Left lung (tissue), 10 donors: Measurements from ENCODE around the gene GHDC. TPM values are rescaled to one million over a fixed set of nuclear protein-coding genes. Genes with fewer than 3 reads are reported as not detected.

Experiments used
- ATAC-seq: fragments of 200-7000 bp; cut with Tn5 transposase; one replicate; pipeline ENCODE4 v1.9.1; 2020; ENCODE audit warnings: moderate library complexity
- DNase-seq, 4 donors: peaks; one replicate each; pipeline ENCODE4 v3.0.0-alpha.2; 2013 to 2020
- H3K27ac ChIP-seq, 2 donors: fragments of 200-600 bp; sonication (generic) in 1 of 2; one replicate each; pipeline versions ENCODE4 v1.5.0 to v1.8.0; 2020 to 2021
- H3K27me3 ChIP-seq, 2 donors: fragments of 200-600 bp; sonication (generic) in 1 of 2; one replicate each; pipeline versions ENCODE4 v1.5.0 to v1.8.0; 2020 to 2021
- H3K36me3 ChIP-seq, 2 donors: fragments of 200-600 bp; sonication (generic) in 1 of 2; one replicate each; pipeline versions ENCODE4 v1.5.0 to v1.8.0; 2020 to 2021
- H3K4me1 ChIP-seq, 2 donors: fragments of 200-600 bp; one replicate each; pipeline ENCODE4 v1.8.0; 2021
- H3K4me3 ChIP-seq, 2 donors: fragments of 200-600 bp; sonication (generic) in 1 of 2; one replicate each; pipeline versions ENCODE4 v1.5.0 to v1.8.0; 2020 to 2021; ENCODE audit warnings: mild to moderate bottlenecking in 1 of 2
- H3K9me3 ChIP-seq, 2 donors: fragments of 200-600 bp; sonication (generic) in 1 of 2; one replicate each; pipeline versions ENCODE4 v1.5.0 to v1.8.0; 2020 to 2021
- intact Hi-C, 2 donors: fragments of 100-400 bp; cut with DNase I; formaldehyde crosslinking; loops; one replicate each; pipeline versions ENCODE4 v1.11.2 to v1.14.2; 2022
- polyA plus RNA-seq, 6 donors: library from polyadenylated mRNA; unstranded; fragments of 120-200 nt; gene quantifications; one replicate each; pipeline ENCODE4 v1.2.1, GENCODE V29; 2013; ENCODE audit not compliant: insufficient read length in 6 of 6
- total RNA-seq, 2 donors: library from RNA; stranded (reverse); fragmentation: NEBNext Ultra II Directional; extraction: Animal tissue kit (Norgen Biotek cat#: 25700); gene quantifications; one replicate each; pipeline ENCODE4 v1.2.1, GENCODE V29; 2021
- TF ChIP-seq, protein P1 (sequence below), 2 donors: fragments of 200-600 bp; sonication (generic) in 1 of 2; IDR thresholded peaks; one replicate each; pipeline versions ENCODE4 v1.5.0 to v1.8.0; 2021; ENCODE audit warnings: antibody characterized with exemption in 2 of 2
- donor health status: DM: no; HTN: yes; CAD: no.
- donor health status: DM: no; HTN: no; CAD: no.

GHDC gene
- total and polyA plus RNA-seq, 8 donors = 16.0 to 25.8 (median 18.8) TPM

- H3K27me3 ChIP-seq = no peaks in the 10 kb centered on the region
- ATAC-seq (no peak), DNase-seq (no peak)
- no peaks in the 10 kb centered on the region for H3K9me3 ChIP-seq
- intact Hi-C loops = no loop called here
- H3K4me3 ChIP-seq = no peak overlapping the region
- H3K4me1 ChIP-seq = peaks cover 9 to 30% of the 10 kb centered on the region in 2 donors
- TF ChIP-seq, protein P1, sequence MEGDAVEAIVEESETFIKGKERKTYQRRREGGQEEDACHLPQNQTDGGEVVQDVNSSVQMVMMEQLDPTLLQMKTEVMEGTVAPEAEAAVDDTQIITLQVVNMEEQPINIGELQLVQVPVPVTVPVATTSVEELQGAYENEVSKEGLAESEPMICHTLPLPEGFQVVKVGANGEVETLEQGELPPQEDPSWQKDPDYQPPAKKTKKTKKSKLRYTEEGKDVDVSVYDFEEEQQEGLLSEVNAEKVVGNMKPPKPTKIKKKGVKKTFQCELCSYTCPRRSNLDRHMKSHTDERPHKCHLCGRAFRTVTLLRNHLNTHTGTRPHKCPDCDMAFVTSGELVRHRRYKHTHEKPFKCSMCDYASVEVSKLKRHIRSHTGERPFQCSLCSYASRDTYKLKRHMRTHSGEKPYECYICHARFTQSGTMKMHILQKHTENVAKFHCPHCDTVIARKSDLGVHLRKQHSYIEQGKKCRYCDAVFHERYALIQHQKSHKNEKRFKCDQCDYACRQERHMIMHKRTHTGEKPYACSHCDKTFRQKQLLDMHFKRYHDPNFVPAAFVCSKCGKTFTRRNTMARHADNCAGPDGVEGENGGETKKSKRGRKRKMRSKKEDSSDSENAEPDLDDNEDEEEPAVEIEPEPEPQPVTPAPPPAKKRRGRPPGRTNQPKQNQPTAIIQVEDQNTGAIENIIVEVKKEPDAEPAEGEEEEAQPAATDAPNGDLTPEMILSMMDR (IDR thresholded peaks at IDR 0.05) = no peak
- no peak overlapping the region for H3K27ac ChIP-seq
- H3K36me3 ChIP-seq = peaks cover 0 to 33% of the 10 kb centered on the region in 2 donors
Observed at GRCh38 chr17:42197564-42198156, 3.4 kb upstream of the GHDC start.

DNA sequence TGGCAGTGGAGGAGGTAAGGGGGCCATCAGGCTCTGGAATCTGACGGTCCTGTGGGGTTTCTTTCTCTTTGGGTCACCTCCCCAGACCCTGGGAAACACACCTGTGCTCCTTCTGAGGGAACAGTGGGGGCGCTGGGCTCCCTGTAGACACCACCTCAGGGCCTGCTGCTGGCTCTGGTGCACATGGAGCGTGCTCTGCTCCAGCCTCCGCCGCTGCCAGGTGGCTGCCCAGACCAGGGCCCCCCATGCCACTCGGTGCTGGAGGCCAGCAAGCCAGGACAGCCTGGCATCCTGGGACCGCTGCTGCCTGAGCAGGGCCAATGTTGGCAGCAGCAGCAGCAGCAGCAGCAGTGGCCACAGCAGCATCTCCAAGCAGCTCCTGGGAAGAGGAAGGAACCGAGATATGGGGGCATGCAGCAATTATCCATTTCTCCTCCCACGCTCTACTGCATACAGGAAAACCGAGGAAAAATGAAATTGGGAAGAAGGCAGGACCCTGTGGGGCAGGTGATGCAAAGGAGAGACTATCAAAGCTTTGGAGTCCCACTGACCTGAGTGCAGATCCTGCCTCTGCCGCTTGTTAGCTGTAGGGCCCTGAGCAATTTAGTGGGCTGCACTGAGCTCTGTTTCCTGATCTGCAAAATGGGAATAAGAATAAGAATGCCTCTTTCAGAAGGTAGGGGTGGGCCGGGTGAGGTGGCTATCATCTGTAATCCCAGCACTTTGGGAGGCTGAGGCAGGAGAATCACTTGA lies 902 bp downstream of the GHDC start:
- peak in 1 of 4 donors; percentile 70 for DNase-seq
- H3K9me3 ChIP-seq = no peaks in the 10 kb centered on the region
- peak overlapping the region; percentile 54 to 60 for H3K4me3 ChIP-seq
- H3K27me3 ChIP-seq = no peaks in the 10 kb centered on the region
- H3K36me3 ChIP-seq = peaks cover 0 to 7% of the 10 kb centered on the region in 2 donors
- peaks cover 9 to 35% of the 10 kb centered on the region in 2 donors for H3K4me1 ChIP-seq
- peak overlapping the region in 1 of 2 donors; percentile 83 for H3K27ac ChIP-seq
- TF ChIP-seq, protein P1 (IDR thresholded peaks at IDR 0.05) = no peak
- ATAC-seq = no peak
- intact Hi-C loops = no loop called here

- H3K9me3 ChIP-seq = no peaks in the 10 kb centered on the region
- TF ChIP-seq, protein P1 (IDR thresholded peaks at IDR 0.05) = no peak
- H3K36me3 ChIP-seq = peaks cover 0 to 7% of the 10 kb centered on the region in 2 donors
- DNase-seq = peak in 1 of 4 donors; percentile 66
- intact Hi-C loops = no loop called here
- peaks cover 9 to 38% of the 10 kb centered on the region in 2 donors for H3K4me1 ChIP-seq
- H3K27ac ChIP-seq = no peak overlapping the region
- no peaks in the 10 kb centered on the region for H3K27me3 ChIP-seq
- H3K4me3 ChIP-seq = no peak overlapping the region
- ATAC-seq = no peak
Observed at GRCh38 chr17:42192189-42193126, 1.8 kb downstream of the GHDC start.

DNA sequence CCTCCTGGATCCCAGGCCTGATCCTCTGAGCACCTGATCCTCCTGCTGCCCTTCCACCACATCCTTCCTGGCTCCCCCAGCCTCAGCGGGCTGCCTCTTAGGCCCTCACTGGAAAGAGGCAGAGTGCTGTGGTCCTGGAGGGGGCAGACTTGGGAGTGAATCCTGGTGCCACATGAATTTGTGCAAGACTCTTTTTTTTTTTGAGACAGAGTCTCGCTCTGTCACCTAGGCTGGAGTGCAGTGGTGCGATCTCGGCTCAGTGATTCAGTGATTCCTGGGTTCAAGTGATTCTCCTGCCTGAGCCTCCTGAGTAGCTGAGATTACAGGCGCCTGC lies 3.1 kb downstream of the GHDC start:
- no peaks in the 10 kb centered on the region for H3K27me3 ChIP-seq
- peaks cover 0 to 7% of the 10 kb centered on the region in 2 donors for H3K36me3 ChIP-seq
- ATAC-seq = no peak
- no peaks in the 10 kb centered on the region for H3K9me3 ChIP-seq
- no peak overlapping the region for H3K4me3 ChIP-seq
- TF ChIP-seq, protein P1 (IDR thresholded peaks at IDR 0.05) = no peak
- H3K27ac ChIP-seq = no peak overlapping the region
- peaks cover 9 to 43% of the 10 kb centered on the region in 2 donors for H3K4me1 ChIP-seq
- intact Hi-C loops = no loop called here
- no peak for DNase-seq
